Forelimb muscle (tissue), 1 donor: ENCODE results near the gene NBPF15. TPM values are rescaled to one million over a fixed set of nuclear protein-coding genes. Genes with fewer than 3 reads are reported as not detected.

Experiments used
- polyA plus RNA-seq: library from polyadenylated mRNA; unstranded; fragments of 120-200 nt; gene quantifications from one replicate; pipeline ENCODE4 v1.2.1, GENCODE V29; 2013; ENCODE audit not compliant: insufficient read length

The NBPF15 gene
- polyA plus RNA-seq, 1 donor = 45.1 TPM

Other genes starting within 250 kb of the NBPF15 start
- gene PPIAL4E, start 88.0 kb downstream of the NBPF15 start, polyA plus RNA-seq = 0.62 TPM
- gene PPIAL4F, start 131.2 kb upstream of the NBPF15 start, polyA plus RNA-seq = not detected